Heart right ventricle (tissue), 16 donors: ENCODE data around the gene B3GALT4. TPM values are rescaled to one million over a fixed set of nuclear protein-coding genes. Genes with fewer than 3 reads are reported as not detected.

Experiments used
- ATAC-seq, 8 donors: fragments of 200-7000 bp; cut with Tn5 transposase; one replicate each; pipeline ENCODE4 v1.9.1; 2020; ENCODE audit warnings: mild to moderate bottlenecking in 8 of 8, moderate library complexity in 8 of 8, moderate number of reproducible peaks in 1 of 8
- DNase-seq, 2 donors: peaks; one replicate each; pipeline ENCODE4 v3.0.0-alpha.2; 2020
- H3K27ac ChIP-seq, 10 donors: fragments of 200-600 bp; sonication (generic) in 2 of 10; one replicate each; pipeline versions ENCODE4 v1.5.0 to v1.8.0; 2020 to 2022; ENCODE audit warnings: mild to moderate bottlenecking in 3 of 10
- H3K27me3 ChIP-seq, 7 donors: fragments of 200-600 bp; one replicate each; pipeline ENCODE4 v1.8.0; 2021 to 2022; ENCODE audit warnings: mild to moderate bottlenecking in 2 of 7
- H3K36me3 ChIP-seq, 9 donors: fragments of 200-600 bp; sonication (generic) in 1 of 9; one replicate each; pipeline versions ENCODE4 v1.5.0 to v1.8.0; 2020 to 2022; ENCODE audit warnings: mild to moderate bottlenecking in 2 of 9
- H3K4me1 ChIP-seq, 9 donors: fragments of 200-600 bp; sonication (generic) in 1 of 9; one replicate each; pipeline versions ENCODE4 v1.5.0 to v1.8.0; 2020 to 2022; ENCODE audit warnings: mild to moderate bottlenecking in 4 of 9
- H3K4me3 ChIP-seq, 10 donors: fragments of 200-600 bp; sonication (generic) in 2 of 10; one replicate each; pipeline versions ENCODE4 v1.5.0 to v1.8.0; 2020 to 2022; ENCODE audit warnings: mild to moderate bottlenecking in 7 of 10, moderate library complexity in 2 of 10
- H3K9me3 ChIP-seq, 11 donors: fragments of 200-600 bp in 10 of 11; sonication (generic) in 2 of 11; one replicate each; pipeline versions ENCODE4 v1.5.0 to v1.8.0; 2013 to 2022; ENCODE audit warnings: mild to moderate bottlenecking in 2 of 11, control low read depth in 1 of 11, moderate library complexity in 1 of 11
- WGBS, 2 donors: extraction: QIAGEN DNeasy Blood & Tissue Kit; methylation state at CpG; one replicate each; pipeline ENCODE4 v1.1.7; 2013; ENCODE audit warnings: inconsistent platforms in 1 of 2; 5-methylcytosine and 5-hydroxymethylcytosine counted together
- intact Hi-C, 10 donors: fragments of 100-400 bp; cut with DNase I; formaldehyde crosslinking; loops; one replicate each; pipeline versions ENCODE4 v1.11.1 to v1.14.2; 2022
- polyA plus RNA-seq, 2 donors: library from polyadenylated mRNA; stranded (reverse); fragments of 200-250 nt; gene quantifications; one replicate each; pipeline ENCODE4 v1.2.3, GENCODE V29; 2013
- total RNA-seq, 10 donors: library from RNA; stranded (reverse); fragmentation: NEBNext Ultra II Directional in 3 of 10; extraction: Animal tissue kit (Norgen Biotek cat#: 25700) in 3 of 10; gene quantifications; one replicate each; pipeline versions ENCODE4 v1.2.1 to v1.2.4, GENCODE V29; 2021 to 2023
- TF ChIP-seq, protein P1 (sequence below), 9 donors: fragments of 200-600 bp; sonication (generic) in 2 of 9; IDR thresholded peaks; one replicate each; pipeline versions ENCODE4 v1.5.0 to v1.8.0; 2021 to 2022; ENCODE audit warnings: antibody characterized with exemption in 9 of 9, mild to moderate bottlenecking in 5 of 9, moderate library complexity in 1 of 9
- donor health status: Arrhythmogenic right ventricular cardiomyopathy.
- donor health status: ischemic (EF 13 %, LVEDD 7.1; RV severe dilation, severe dysfunction).
- donor health status: healthy with polysubstance abuse.
- donor health status: DM: no; HTN: yes; CAD: no.
- donor health status: DM: no; HTN: no; CAD: no.
- donor health status: ischemic (EF 25% LVEDD 6.9; RV normal size, moderate dysfunction).
- donor health status: ischemic (EF 25% LVEDD 5.7; RV mildly dilated, moderate dysfunction).
- donor health status: healthy.
- donor health status: DM: yes; HTN: yes; CAD: no.
- donor health status: Ischemic cardiomyopathy.
- donor health status: ischemic (EF 35%, LVEDD 5.7; RV mildly dilated, moderate dysfunction).
- donor health status: nonischemic (EF 11% LVEDD 7.7; RV severe dilation, severe dysfunction).
- donor health status: DM: yes; HTN: yes; CAD: no.
- donor health status: PGD.
- donor health status: ischemic (EF 29% LVEDD 5.4; RV normal size, mild dysfunction).
- donor health status: nonischemic (EF 23%, LVEDD 6.1; RV moderate dilation, normal function).

Gene B3GALT4
- total and polyA plus RNA-seq, 12 donors = 5.3 to 12.2 (median 8.0) TPM

DNA sequence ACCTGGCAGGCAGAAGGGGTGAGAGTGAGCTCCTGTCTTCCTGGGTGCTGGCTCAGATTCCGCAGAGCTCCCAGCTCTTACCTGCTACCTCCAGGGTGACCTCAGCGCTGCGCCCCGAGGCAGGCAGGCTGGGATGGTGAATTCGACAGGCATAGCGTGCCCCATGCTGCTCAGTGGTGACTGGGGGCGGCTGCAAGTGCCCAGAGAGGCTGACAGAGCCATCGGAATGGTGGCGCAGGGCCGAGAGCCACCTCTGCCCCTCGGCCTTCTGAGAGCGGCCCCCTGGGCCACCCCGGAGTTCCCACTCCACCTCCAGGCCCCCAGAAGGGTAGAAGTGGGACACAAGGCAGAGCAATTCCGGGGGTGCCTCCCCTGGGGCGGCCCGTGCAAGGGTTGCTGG is 27.3 kb downstream of the B3GALT4 start:
- Histone ChIP-seq H3K27ac (no peak overlapping the region), H3K27me3 (no peaks in the 10 kb centered on the region), H3K4me3 (no peak overlapping the region), H3K4me1 (peaks cover 3 to 46% (median 22%) of the 10 kb centered on the region in 9 donors), H3K36me3 (peaks cover 0 to 88% (median 16%) of the 10 kb centered on the region in 9 donors), H3K9me3 (no peaks in the 10 kb centered on the region)
- DNase-seq (no peak), ATAC-seq (no peak)
- 88 to 89% methylated on average over 16 of the region's 16 CpGs for WGBS, 2 donors
- TF ChIP-seq, protein P1, sequence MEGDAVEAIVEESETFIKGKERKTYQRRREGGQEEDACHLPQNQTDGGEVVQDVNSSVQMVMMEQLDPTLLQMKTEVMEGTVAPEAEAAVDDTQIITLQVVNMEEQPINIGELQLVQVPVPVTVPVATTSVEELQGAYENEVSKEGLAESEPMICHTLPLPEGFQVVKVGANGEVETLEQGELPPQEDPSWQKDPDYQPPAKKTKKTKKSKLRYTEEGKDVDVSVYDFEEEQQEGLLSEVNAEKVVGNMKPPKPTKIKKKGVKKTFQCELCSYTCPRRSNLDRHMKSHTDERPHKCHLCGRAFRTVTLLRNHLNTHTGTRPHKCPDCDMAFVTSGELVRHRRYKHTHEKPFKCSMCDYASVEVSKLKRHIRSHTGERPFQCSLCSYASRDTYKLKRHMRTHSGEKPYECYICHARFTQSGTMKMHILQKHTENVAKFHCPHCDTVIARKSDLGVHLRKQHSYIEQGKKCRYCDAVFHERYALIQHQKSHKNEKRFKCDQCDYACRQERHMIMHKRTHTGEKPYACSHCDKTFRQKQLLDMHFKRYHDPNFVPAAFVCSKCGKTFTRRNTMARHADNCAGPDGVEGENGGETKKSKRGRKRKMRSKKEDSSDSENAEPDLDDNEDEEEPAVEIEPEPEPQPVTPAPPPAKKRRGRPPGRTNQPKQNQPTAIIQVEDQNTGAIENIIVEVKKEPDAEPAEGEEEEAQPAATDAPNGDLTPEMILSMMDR (IDR thresholded peaks at IDR 0.05) = no peak
- intact Hi-C loops = no loop called here

DNA sequence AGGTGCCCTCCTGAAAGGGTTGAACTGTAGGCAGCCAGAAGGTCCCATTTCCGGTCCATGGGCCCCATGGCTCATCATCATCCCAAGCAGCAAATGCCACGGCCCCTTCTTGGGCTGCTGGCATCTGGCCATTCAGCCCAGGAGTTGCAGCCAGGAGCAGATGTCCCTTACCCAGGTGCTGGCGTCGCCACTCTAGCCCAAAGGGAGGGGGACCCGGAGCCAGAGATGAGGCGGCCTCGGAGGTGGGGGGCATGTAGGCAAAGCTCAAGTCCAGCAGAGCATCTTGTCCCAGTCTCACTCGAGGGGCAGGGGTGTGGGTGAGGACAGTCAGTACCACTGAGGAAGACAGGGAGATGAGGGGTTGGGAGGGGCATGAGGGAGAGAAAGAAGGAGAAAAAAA is 28.1 kb downstream of the B3GALT4 start:
- 77 to 85% methylated on average over 8 of the region's 8 CpGs for WGBS, 2 donors
- Histone ChIP-seq H3K27ac (no peak overlapping the region), H3K4me1 (peaks cover 3 to 44% (median 19%) of the 10 kb centered on the region in 9 donors), H3K36me3 (peaks cover 0 to 96% (median 16%) of the 10 kb centered on the region in 9 donors), H3K4me3 (no peak overlapping the region), H3K9me3 (no peaks in the 10 kb centered on the region), H3K27me3 (no peaks in the 10 kb centered on the region)
- TF ChIP-seq, protein P1 (IDR thresholded peaks at IDR 0.05) = no peak
- intact Hi-C loops = no loop called here
- no peak for DNase-seq
- ATAC-seq = no peak

DNA sequence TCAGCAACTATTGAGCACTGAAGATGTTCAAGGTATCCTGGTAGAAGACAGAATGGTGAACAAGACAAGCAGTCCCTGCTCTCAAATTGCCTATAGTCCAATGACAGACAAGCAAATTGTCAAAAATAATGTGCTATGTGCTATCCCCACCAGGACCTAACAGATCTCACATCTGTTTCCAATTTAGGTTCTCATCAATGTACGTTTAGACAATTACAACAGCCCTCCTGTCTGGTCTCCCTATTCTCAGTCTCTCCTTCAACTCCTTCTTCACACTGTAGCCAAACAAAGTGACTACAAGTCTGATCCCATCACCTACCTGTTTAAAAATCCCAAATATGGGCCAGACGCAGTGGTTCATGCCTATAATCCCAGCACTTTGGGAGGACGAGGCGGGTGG is 29.4 kb downstream of the B3GALT4 start:
- TF ChIP-seq, protein P1 (IDR thresholded peaks at IDR 0.05) = no peak
- no peaks in the 10 kb centered on the region for H3K9me3 ChIP-seq
- H3K27me3 ChIP-seq = no peaks in the 10 kb centered on the region
- WGBS, 2 donors = 87 to 89% methylated on average over 4 of the region's 4 CpGs
- no peak overlapping the region for H3K4me3 ChIP-seq
- H3K4me1 ChIP-seq = peaks cover 0 to 41% (median 8%) of the 10 kb centered on the region in 9 donors
- peaks cover 0 to 100% (median 23%) of the 10 kb centered on the region in 9 donors for H3K36me3 ChIP-seq
- DNase-seq (no peak), ATAC-seq (no peak)
- intact Hi-C loops = no loop called here
- H3K27ac ChIP-seq = no peak overlapping the region

- H3K36me3 ChIP-seq = peaks cover 0 to 53% (median 7%) of the 10 kb centered on the region in 9 donors
- WGBS, 2 donors = 7% methylated on average over 29 of the region's 29 CpGs
- no peaks in the 10 kb centered on the region for H3K9me3 ChIP-seq
- peak; percentile 29 to 65 for DNase-seq
- peak in 6 of 8 donors; percentile 1 to 14 (median 9) for ATAC-seq
- intact Hi-C loops = loop anchor here in 2 of 10 donors (2.0 to 10.0 kb wide), 2 partner anchors 14 to 102 kb away; partner anchors contain the start of genes CUTA (in 2 of the 2), PHF1 (in 2 of the 2) and RGL2 (in 1 of the 2)
- H3K4me1 ChIP-seq = peaks cover 12 to 55% (median 44%) of the 10 kb centered on the region in 9 donors
- H3K4me3 ChIP-seq = peak overlapping the region; percentile 78 to 99 (median 90)
- H3K27me3 ChIP-seq = no peaks in the 10 kb centered on the region
- peak overlapping the region; percentile 93 to 100 (median 98) for H3K27ac ChIP-seq
- TF ChIP-seq, protein P1 (IDR thresholded peaks at IDR 0.05) = no peak
Observed at GRCh38 chr6:33312361-33313104, 35.6 kb downstream of the B3GALT4 start.
